ENCODE data around the gene SGMS1.
"Not testable (repeated sequence)": the region's sequence is repeated elsewhere in the genome, so short reads cannot be mapped to it uniquely, and the experiment has no call there.

The SGMS1 gene

DNA sequence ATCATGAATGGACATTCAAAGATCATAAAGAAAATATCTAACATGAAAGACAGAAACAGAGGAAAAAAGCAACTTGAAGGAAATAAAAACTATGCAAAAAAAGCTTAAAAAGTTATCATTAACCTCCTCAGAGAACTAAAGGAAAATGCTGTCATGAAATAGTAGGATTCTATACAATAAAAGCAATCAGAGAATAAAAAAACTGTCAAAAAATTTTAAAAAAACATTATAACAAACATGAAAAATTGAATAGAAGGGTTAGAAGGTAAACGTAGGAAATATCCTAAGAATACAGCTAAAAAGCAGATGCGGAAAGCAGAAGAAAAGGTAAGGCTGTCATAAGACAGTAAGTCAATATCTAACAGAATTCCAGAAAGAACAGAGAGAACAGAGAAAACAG lies 44.8 kb downstream of the SGMS1 start:
- no peak overlapping the region for H3K27ac ChIP-seq (ENCODE audit: low read depth, low read length)
- H3K9ac ChIP-seq (ENCODE audit: low read depth, low read length), result no peak overlapping the region
- peaks cover 41% of the 10 kb centered on the region for H3K4me1 ChIP-seq (ENCODE audit: insufficient read depth, low read length)
- 80% methylated on average over 1 of the region's 2 CpGs for WGBS
- H3K4me3 ChIP-seq (ENCODE audit: low read length), result no peak overlapping the region
- no peaks in the 10 kb centered on the region for H3K27me3 ChIP-seq (ENCODE audit: insufficient read depth, low read length)
- no peaks in the 10 kb centered on the region for H3K9me3 ChIP-seq (ENCODE audit: insufficient read depth, low read depth, low read length)
- no peaks in the 10 kb centered on the region for H3K36me3 ChIP-seq (ENCODE audit: insufficient read depth, low read length)

DNA sequence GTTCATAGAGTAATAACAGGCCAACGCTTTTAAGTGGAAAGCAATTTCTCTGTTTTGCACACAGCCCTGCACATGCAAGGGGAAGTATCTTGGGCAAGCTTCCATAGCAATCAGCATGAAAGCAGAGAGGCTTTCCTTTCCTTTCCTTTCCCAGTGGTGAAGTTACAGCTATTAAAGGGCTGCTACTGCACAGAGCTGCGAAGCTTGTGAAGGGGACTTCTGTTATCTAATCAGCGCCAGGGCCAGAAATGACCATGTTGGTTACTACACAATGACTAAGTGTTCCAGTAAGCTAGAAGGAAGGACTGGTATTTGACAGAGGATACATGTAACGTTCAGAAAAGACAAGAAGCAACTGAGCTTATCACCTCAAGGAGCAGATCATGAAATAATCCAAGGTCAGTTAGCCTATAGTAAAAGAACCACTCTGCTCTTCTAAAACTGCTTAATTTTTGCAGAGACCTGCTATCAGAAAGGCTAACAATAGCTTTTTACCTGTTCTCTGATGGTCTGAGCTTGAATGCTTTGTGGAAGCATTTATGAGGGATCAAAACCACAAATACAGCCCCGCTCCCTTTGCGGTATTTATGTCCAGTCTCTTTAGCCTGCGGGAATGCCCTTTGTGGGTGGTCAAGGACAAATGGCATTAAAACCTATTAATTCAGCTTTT lies 45.9 kb downstream of the SGMS1 start:
- Histone ChIP-seq H3K9ac (ENCODE audit: low read depth, low read length) (no peak overlapping the region), H3K4me3 (ENCODE audit: low read length) (no peak overlapping the region), H3K27ac (ENCODE audit: low read depth, low read length) (no peak overlapping the region), H3K4me1 (ENCODE audit: insufficient read depth, low read length) (peaks cover 41% of the 10 kb centered on the region), H3K9me3 (ENCODE audit: insufficient read depth, low read depth, low read length) (no peaks in the 10 kb centered on the region), H3K27me3 (ENCODE audit: insufficient read depth, low read length) (no peaks in the 10 kb centered on the region), H3K36me3 (ENCODE audit: insufficient read depth, low read length) (no peaks in the 10 kb centered on the region)
- WGBS, result 91% methylated on average over 7 of the region's 7 CpGs

DNA sequence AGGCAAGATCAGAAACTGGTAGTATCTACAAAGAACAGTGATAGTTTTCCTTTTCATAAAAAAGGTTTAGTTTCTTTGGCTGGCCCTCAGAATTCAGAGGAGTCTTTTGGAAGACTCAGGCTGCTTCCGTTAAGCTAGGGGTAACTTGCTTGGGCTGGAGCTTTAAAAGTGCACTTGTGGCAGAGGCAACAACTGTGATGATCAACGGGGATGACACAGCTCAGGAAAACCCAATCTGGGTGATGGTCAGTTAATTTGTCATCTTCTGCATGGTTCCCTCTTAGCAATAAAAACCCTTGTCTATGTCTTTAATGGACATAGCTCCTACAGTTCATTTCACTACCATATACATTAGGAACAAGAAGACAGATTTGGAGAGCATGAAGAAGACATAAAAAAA lies 46.7 kb downstream of the SGMS1 start:
- Histone ChIP-seq H3K9me3 (ENCODE audit: insufficient read depth, low read depth, low read length) (no peaks in the 10 kb centered on the region), H3K27me3 (ENCODE audit: insufficient read depth, low read length) (no peaks in the 10 kb centered on the region), H3K4me1 (ENCODE audit: insufficient read depth, low read length) (peaks cover 49% of the 10 kb centered on the region), H3K36me3 (ENCODE audit: insufficient read depth, low read length) (no peaks in the 10 kb centered on the region), H3K27ac (ENCODE audit: low read depth, low read length) (no peak overlapping the region), H3K9ac (ENCODE audit: low read depth, low read length) (no peak overlapping the region), H3K4me3 (ENCODE audit: low read length) (no peak overlapping the region)
- WGBS, result 90% methylated on average over 2 of the region's 2 CpGs

DNA sequence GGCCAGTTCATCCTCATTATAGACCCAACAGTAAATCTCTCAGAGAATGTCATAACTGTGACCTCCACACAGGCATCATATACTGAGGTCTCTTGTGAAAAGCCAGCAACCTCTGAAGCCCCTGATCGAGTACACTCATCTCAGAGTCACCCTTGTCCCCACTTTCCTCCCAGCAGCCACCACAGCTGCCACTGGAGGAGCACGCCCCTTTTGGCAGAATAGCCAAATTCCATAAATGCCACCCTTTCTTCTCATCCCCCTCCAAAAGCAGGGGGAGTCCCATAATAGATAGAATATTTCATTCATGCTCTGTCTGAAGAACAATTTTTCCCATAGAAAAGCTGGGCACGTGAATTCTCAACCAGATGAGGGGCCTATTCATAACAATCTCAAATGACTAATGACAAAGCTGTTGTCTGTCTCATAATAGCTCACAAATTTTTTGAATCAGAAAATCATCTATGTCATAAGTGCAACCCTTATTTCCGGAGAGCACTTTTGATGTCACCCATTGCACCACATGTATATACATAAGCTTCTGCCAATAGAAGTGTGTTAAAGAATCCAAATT lies 47.4 kb downstream of the SGMS1 start:
- no peaks in the 10 kb centered on the region for H3K27me3 ChIP-seq (ENCODE audit: insufficient read depth, low read length)
- 89% methylated on average over 4 of the region's 4 CpGs for WGBS
- H3K4me1 ChIP-seq (ENCODE audit: insufficient read depth, low read length), result peaks cover 49% of the 10 kb centered on the region
- H3K4me3 ChIP-seq (ENCODE audit: low read length), result no peak overlapping the region
- no peak overlapping the region for H3K9ac ChIP-seq (ENCODE audit: low read depth, low read length)
- no peaks in the 10 kb centered on the region for H3K9me3 ChIP-seq (ENCODE audit: insufficient read depth, low read depth, low read length)
- no peaks in the 10 kb centered on the region for H3K36me3 ChIP-seq (ENCODE audit: insufficient read depth, low read length)
- H3K27ac ChIP-seq (ENCODE audit: low read depth, low read length), result no peak overlapping the region

DNA sequence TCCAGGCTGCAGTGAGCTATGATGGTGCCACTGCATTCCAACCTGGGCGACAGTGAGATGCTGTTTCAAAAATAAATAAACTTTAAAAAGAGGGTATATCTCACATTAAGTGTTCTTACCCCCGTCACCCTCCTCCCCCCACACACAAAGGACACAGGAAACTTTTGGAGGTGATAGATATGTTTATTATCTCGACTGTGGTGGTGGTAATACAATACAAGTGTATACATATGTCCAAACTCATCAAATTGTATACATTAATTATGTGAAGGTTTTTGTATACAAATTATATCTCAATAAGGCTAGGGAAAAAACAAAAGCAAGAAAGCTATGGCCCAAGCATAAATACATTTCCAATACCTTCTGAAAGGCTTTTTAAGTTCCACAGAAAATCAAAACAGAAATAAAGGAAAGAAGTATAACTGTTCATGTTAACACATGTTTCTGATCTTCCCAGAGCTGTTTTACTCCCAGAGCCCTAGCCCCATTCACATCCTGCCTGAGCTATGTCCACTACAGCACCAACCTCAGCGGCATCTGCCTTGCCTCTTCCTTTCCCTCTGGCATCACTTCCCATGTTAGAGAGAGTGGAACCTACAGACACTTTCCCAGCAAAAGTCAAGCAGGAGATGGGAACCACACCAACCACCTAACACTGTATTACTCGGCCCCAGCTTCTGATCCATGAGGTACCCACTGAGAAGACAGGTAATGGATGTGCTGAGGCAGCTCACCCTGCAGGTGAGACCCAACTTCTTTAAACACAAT lies 48.1 kb downstream of the SGMS1 start:
- no peaks in the 10 kb centered on the region for H3K36me3 ChIP-seq (ENCODE audit: insufficient read depth, low read length)
- H3K9ac ChIP-seq (ENCODE audit: low read depth, low read length), result no peak overlapping the region
- H3K27ac ChIP-seq (ENCODE audit: low read depth, low read length), result no peak overlapping the region
- WGBS, result 90% methylated on average over 2 of the region's 5 CpGs
- no peaks in the 10 kb centered on the region for H3K9me3 ChIP-seq (ENCODE audit: insufficient read depth, low read depth, low read length)
- no peaks in the 10 kb centered on the region for H3K27me3 ChIP-seq (ENCODE audit: insufficient read depth, low read length)
- peaks cover 47% of the 10 kb centered on the region for H3K4me1 ChIP-seq (ENCODE audit: insufficient read depth, low read length)
- no peak overlapping the region for H3K4me3 ChIP-seq (ENCODE audit: low read length)

DNA sequence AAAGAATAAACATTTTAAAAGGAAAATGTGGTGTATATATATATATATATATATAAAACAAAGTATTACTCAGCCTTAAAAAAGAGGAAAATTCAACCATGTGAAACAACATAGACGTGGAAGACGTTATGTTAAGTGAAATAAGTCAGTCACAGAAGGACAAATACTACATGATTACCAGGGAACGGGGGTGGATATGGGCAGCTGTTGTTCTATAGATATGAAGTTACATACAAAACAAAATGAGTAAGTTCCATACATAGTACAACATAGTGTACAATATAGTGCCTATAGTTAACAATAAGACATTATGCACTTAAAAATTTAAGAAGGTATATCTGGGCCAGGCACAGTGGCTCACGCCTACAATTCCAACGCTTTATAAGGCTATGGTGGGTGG lies 48.8 kb downstream of the SGMS1 start:
- Histone ChIP-seq H3K9ac (ENCODE audit: low read depth, low read length) (no peak overlapping the region), H3K4me1 (ENCODE audit: insufficient read depth, low read length) (peaks cover 43% of the 10 kb centered on the region), H3K36me3 (ENCODE audit: insufficient read depth, low read length) (no peaks in the 10 kb centered on the region), H3K27me3 (ENCODE audit: insufficient read depth, low read length) (no peaks in the 10 kb centered on the region), H3K4me3 (ENCODE audit: low read length) (no peak overlapping the region), H3K27ac (ENCODE audit: low read depth, low read length) (no peak overlapping the region), H3K9me3 (ENCODE audit: insufficient read depth, low read depth, low read length) (no peaks in the 10 kb centered on the region)
- WGBS, result 96% methylated on average over 4 of the region's 5 CpGs

DNA sequence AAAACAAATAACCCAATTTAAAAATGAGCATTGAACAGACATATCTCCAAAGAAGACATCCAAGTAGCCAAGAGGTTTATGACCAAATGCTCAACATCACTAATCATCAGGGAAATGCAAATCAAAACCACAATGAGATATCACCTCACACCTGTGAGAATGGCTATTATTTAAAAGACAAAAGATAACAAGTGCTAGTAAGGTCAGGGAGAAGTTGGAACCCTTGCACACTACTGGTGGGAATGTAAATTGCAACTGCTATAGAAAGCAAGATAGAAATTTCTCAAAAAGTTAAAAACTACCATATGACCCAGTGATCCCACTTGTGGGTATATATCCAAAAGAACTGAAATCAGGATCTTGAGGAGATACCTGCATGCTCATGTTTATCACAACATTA lies 49.5 kb downstream of the SGMS1 start:
- H3K9ac ChIP-seq (ENCODE audit: low read depth, low read length), result no peak overlapping the region
- no peaks in the 10 kb centered on the region for H3K27me3 ChIP-seq (ENCODE audit: insufficient read depth, low read length)
- H3K4me3 ChIP-seq (ENCODE audit: low read length), result no peak overlapping the region
- no peaks in the 10 kb centered on the region for H3K36me3 ChIP-seq (ENCODE audit: insufficient read depth, low read length)
- H3K27ac ChIP-seq (ENCODE audit: low read depth, low read length), result no peak overlapping the region
- peaks cover 46% of the 10 kb centered on the region for H3K4me1 ChIP-seq (ENCODE audit: insufficient read depth, low read length)
- no peaks in the 10 kb centered on the region for H3K9me3 ChIP-seq (ENCODE audit: insufficient read depth, low read depth, low read length)

DNA sequence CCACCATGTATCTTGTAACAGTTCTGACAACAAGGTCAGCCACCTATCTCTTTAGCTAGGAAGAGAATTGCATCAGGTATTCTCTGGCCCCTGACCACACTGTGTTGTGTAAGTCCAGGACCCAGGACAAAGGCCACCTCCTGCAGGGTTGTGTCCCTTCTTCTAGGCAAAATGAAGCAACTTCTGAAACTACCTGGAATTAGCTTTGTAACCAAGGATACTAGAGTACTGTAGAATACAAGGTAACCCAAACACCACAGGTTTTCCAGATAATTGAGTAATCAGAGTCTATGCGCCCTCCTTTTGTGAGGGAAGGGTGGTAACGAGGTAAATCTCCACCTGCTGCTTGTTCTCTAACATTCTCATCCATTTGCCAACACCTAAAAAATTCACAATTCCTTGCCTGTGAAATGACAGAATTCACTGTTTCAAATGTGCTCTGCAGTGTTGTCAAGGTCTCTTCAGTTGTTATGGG lies 51.7 kb downstream of the SGMS1 start:
- 77% methylated on average over 2 of the region's 2 CpGs for WGBS
- H3K27ac ChIP-seq (ENCODE audit: low read depth, low read length), result no peak overlapping the region
- H3K4me1 ChIP-seq (ENCODE audit: insufficient read depth, low read length), result peaks cover 37% of the 10 kb centered on the region
- no peak overlapping the region for H3K4me3 ChIP-seq (ENCODE audit: low read length)
- no peaks in the 10 kb centered on the region for H3K36me3 ChIP-seq (ENCODE audit: insufficient read depth, low read length)
- H3K27me3 ChIP-seq (ENCODE audit: insufficient read depth, low read length), result no peaks in the 10 kb centered on the region
- H3K9ac ChIP-seq (ENCODE audit: low read depth, low read length), result no peak overlapping the region
- no peaks in the 10 kb centered on the region for H3K9me3 ChIP-seq (ENCODE audit: insufficient read depth, low read depth, low read length)

DNA sequence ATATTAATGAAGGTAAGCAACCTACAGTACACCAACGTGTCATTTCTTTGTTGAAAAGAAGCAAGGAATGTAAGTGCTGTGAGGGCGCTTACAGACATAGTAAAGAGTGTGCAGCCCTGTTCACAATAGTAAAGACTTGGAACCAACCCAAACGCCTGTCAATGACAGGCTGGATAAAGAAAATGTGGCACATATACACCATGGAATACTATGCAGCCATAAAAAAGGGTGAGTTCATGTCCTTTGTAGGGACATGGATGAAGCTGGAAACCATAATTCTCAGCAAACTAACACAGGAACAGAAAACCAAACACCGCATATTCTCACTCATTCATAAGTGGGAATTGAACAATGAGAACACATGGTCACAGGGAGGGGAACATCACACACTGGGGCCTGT lies 55.0 kb downstream of the SGMS1 start:
- not testable (repeated sequence) for H3K9ac ChIP-seq (ENCODE audit: low read depth, low read length); H3K27ac ChIP-seq (ENCODE audit: low read depth, low read length); H3K36me3 ChIP-seq (ENCODE audit: insufficient read depth, low read length); H3K27me3 ChIP-seq (ENCODE audit: insufficient read depth, low read length); H3K9me3 ChIP-seq (ENCODE audit: insufficient read depth, low read depth, low read length); H3K4me3 ChIP-seq (ENCODE audit: low read length)
- H3K4me1 ChIP-seq (ENCODE audit: insufficient read depth, low read length), result peaks cover 59% of the 10 kb centered on the region
- 99% methylated on average over 3 of the region's 4 CpGs for WGBS

DNA sequence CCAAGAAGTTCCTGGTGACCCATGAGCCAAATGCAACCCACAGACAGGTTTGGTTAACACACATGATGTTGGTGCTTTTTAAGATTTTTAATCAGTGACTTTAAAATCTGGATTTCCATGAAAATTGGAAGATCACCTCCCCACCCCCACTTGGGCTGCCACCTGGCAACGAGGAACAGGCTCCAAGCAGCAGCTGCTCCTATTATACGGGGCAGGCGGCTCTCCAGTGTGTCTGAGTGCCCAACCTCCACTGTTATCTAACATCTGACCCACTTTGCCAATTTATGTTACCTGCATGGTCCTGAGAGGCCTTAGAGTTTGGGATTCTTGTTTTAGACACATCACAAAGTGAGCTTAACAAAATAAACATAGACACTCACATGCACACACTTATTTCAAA lies 56.4 kb downstream of the SGMS1 start:
- no peaks in the 10 kb centered on the region for H3K36me3 ChIP-seq (ENCODE audit: insufficient read depth, low read length)
- H3K27ac ChIP-seq (ENCODE audit: low read depth, low read length), result 0 out of 2 replicates have a peak overlapping the region, but pooled peaks have one; percentile 18
- H3K27me3 ChIP-seq (ENCODE audit: insufficient read depth, low read length), result no peaks in the 10 kb centered on the region
- H3K9me3 ChIP-seq (ENCODE audit: insufficient read depth, low read depth, low read length), result no peaks in the 10 kb centered on the region
- H3K9ac ChIP-seq (ENCODE audit: low read depth, low read length), result no peak overlapping the region
- no peak overlapping the region for H3K4me3 ChIP-seq (ENCODE audit: low read length)
- 84% methylated on average over 3 of the region's 3 CpGs for WGBS
- H3K4me1 ChIP-seq (ENCODE audit: insufficient read depth, low read length), result peaks cover 57% of the 10 kb centered on the region

DNA sequence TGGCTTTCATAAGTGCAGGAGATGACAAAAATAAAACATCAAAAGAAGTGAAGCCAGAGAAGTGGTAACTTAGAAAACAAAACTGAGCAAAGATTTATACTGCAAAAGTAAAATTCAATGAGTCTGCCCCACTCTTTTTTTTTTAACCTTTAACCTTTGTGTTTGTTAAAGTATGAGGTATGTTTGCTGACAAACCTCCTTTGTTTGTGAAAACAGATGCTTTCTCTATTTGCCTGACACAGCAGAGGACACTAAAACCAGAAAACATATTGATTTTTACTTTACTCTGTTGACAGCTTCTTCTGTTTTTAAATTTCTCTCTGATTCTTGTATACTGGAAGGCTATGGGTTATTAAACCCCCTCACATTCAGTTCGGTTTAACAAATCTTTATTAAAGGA lies 57.6 kb downstream of the SGMS1 start:
- H3K36me3 ChIP-seq (ENCODE audit: insufficient read depth, low read length), result no peaks in the 10 kb centered on the region
- no peak overlapping the region for H3K9ac ChIP-seq (ENCODE audit: low read depth, low read length)
- H3K27me3 ChIP-seq (ENCODE audit: insufficient read depth, low read length), result no peaks in the 10 kb centered on the region
- no peak overlapping the region for H3K4me3 ChIP-seq (ENCODE audit: low read length)
- H3K4me1 ChIP-seq (ENCODE audit: insufficient read depth, low read length), result peaks cover 50% of the 10 kb centered on the region
- WGBS, result 0% methylated on average over 1 of the region's 1 CpG
- H3K9me3 ChIP-seq (ENCODE audit: insufficient read depth, low read depth, low read length), result no peaks in the 10 kb centered on the region
- no peak overlapping the region for H3K27ac ChIP-seq (ENCODE audit: low read depth, low read length)
